HG03571 (cell line): ENCODE results near the gene RPL39L.
"Not testable (repeated sequence)": the region's sequence is repeated elsewhere in the genome, so short reads cannot be mapped to it uniquely, and the experiment has no call there.

Experiments
- ATAC-seq: cut with Tn5 transposase; IDR thresholded peaks from one replicate; pipeline ENCODE4 v1.9.1; 2021; ENCODE audit not compliant: unreplicated experiment

The RPL39L gene

DNA sequence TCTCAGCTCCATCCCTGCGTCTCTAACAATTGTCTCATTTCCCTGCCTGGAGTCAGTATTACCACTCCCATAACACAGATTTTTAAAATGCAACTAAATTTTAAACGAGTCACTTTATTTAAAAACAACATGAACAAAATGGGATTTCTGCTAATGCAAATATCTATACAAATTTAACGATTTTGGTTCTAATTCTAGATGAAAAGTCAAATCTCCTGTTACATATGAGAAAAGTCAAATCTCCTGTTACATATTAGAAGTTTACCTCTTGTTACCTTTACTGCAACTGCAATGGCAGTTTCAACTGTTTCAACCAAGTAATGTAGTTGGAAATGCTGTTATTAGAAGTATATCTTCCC is 578 bp upstream of the RPL39L start:
- no peak for ATAC-seq

DNA sequence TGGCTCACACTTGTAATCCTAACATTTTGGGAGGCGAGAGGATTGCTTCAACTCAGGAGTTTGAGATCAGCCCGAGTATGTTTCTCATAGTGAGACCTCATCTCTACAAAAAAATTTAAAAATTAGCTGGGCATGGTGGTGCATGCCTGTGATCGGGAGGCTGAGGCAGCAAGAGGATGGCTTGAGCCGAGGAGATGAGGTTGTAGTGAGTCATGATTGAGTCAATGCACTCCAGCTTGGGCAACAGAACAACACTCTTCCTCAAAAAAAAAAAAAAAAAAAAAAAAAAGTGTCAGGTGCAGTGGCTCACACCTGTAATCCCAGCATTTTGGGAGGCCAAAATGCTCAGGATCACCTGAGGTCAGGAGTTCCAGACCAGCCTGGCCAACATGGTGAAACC is 2.4 kb downstream of the RPL39L start:
- no peak for ATAC-seq

DNA sequence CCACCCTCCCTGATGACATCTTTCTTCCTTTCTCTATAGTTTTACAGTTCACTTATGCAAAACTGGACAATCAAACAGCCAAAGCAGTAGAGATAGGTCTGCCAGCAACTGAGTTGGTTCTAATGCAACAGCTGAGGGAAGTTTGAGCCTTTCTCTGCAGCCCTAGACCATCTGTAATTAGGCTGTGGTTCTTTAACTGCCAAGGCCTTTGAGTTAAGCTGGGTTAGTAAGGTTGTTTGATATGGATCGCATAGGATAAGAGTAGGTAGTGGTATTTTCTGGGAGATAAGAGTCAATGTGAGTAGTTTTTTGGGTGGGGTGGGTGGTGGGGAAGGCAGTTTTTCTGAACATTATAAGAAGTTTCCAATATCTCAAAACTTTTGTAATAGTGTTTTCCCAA is 3.0 kb downstream of the RPL39L start:
- ATAC-seq, result no peak

DNA sequence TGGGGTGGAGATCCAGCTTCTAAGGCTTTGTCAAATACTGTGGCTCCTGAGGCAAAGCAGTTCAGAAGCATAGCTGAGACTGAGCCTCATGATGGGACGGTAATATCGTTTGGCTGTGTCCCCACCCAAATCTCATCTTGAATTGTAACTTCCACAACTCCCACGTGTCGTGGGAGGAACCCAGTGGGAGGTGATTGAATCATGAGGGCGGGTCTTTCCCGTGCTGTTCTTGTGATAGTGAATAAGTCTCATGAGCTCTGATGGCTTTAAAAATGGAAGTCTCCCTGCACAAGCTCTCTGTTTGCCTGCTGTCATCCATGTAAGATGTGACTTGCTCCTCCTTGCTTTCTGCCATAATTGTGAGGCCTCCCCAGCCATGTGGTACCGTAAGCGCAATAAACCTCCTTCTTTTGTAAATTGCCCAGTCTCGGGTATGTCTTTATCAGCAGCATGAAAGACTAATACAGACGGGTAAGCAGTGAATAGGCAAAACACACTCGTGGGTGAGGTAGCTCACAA is 4.1 kb downstream of the RPL39L start:
- ATAC-seq, result not testable (repeated sequence)

DNA sequence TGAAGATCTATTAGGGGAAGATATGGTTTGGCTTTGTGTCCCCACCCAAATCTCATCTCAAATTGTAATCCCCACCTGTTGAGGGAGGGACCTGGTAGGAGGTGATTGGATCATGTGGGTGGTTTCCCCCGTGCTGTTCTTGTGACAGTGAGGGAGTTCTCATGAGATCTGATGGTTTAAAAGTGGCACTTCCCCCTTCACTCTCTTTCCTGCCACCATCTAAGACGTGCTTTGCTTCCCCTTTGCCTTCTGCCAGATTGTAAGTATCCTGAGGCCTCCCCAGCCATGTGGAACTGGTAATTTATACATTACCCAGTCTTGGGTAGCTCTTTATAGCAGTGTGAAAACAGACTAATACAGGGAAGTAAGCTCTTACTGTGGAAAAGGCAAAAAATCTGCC is 6.1 kb downstream of the RPL39L start:
- ATAC-seq, result not testable (repeated sequence)

DNA sequence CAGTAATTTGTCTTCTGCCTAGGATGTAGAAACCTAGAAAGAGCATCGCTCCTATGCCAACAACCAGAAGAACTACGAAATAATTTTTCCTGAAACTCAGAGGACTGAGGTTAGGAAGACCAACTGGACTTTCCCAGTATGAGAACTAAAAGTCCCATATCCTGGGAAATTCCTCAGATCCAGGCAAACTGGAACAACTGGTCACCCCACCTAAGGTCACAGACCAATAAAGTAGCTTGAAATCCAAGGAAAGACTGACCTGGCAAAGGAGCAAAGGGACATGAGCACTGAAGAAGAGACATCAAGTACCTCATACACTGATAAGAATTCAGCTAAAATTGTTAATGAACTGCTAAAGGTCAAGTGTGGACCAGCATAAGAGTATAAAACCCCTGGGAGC is 6.6 kb downstream of the RPL39L start:
- no peak for ATAC-seq

DNA sequence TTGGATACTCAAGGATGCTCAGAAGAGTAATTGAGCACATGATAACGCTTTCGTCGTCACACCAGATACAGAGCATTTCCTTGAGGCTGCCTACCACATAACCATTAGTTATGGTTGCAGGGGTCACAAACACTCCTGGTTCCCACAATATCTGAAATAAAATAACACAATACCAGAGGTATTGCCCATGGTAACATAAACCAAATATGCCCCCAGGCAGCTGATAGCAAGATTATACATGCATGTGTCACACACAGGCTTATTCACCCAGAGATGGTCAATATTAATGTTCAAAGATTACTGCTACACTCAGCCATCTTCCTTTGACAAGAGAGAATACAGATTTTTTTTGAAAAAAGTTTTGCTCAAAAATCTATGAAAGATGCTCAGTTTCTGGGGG is 7.3 kb downstream of the RPL39L start:
- no peak for ATAC-seq

DNA sequence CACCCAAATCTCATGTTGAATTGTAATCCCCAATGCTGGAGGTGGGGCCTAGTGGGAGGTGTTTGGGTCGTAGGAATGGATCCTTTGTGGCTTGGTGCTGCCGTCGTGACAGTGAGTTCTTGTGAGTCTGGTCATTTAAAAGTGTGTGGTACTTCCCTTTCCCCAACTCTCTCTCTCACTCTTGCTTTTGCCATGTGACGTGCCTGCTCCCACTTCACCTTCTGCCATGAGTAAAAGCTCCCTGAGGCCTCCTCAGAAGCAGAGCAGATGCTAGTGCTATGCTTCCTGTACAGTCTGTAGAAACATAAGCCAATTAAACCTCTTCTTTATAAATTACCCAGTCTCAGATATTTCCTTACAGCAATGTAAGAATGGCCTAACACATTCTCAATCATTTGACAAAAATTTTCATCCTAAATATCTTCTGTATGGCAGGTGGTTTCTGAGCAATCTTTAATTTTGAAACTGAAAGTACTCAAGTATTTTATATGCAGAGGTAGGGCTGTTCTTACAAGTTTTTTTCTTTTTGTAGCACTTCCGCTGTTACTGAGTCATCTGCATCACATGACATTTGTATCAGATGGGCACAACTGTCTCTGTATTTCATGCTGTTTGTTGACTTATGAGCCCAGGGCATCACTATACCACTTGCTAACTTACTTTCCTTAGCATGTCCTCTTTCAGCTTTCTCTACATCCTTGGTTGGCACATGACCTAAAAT is 8.8 kb downstream of the RPL39L start:
- peak; percentile 83 for ATAC-seq

DNA sequence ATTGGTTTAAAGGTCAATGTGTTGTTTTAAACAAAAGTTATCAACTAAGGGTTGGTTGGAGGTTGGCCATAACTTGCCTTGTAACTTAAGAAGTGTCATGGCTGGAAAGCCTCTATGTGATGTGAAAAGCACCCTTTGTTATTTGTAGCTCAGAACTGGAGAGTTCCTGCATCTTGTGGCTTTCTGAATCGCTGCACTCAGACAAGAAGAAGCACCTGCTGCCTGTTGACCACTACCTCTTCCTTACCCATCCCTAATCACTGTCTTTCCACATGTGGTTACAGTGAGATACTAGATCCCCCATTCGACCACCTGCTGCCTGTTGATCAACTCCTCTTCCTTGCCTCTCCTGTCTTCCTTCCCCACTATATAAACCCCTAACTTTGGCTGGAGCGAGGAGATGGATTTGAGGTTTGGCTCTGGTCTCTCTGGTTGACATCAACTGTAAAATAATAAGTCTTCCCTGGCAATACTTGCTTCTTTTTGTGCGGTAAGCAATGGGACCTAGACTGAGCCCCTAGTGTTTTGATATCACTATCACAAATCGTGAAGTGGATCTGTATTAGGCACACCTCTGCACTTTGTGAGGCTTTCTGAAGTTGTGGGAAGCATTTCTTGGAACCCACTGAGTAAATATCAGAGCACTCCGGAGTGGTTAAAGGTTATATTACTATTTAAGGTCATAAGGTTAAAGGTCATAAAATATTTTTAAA is 13.8 kb downstream of the RPL39L start:
- ATAC-seq, result peak; percentile 82

DNA sequence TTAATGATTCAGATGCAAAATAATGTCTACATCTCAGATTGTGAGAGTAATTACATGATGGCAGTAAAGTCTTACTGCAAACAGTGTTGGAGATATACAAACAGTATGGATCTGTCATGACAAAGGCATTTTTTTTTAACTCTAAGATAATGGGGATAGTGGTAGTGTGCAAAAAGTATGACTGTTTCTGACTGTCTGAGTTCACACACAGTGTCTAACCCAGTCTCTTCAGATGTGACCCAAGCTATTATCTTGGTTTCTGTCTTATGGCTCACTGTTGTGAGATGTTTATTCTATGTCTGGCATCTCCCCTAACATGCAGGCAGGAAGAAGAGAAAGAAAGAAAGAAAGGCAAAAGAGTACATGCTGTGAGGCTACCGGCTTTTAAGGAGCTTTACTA is 17.0 kb downstream of the RPL39L start:
- no peak for ATAC-seq

DNA sequence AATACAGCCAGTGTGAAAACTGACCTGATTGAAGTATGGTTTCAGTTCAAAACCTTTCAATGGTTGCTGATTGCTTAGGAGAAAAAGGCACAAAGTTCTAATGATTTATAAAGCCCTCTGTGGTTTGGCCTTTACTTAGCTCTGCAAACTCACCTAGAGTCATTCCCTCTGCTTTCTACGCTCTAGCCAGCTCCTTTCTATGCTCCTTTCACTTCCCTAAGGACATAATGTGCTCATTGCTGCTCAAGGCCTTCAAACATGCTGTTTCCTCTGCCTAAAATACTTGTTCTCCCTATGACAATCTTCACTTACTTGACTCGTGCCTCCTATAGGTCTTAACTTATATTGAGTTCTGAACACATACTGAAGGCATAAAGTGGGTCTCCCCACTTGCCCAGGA is 19.0 kb downstream of the RPL39L start:
- no peak for ATAC-seq

DNA sequence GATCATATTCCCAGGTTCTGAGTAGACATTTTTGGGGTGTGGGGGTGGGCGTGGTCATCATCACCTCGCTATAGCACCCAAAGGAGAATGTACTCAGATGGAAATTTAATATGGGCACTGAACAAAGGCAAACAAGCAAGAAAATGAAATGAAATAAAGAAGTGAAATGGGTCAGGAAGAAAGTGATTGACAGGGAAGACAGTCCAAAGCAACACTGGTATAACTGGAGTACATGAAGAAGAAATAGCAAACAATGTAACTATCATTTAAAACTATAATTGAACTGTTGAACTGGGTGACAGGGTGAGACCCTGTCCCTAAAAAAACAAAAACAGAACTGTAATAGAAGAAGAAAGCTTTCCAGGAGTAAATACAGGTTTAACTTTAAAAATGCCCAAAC is 24.8 kb downstream of the RPL39L start:
- ATAC-seq, result no peak

DNA sequence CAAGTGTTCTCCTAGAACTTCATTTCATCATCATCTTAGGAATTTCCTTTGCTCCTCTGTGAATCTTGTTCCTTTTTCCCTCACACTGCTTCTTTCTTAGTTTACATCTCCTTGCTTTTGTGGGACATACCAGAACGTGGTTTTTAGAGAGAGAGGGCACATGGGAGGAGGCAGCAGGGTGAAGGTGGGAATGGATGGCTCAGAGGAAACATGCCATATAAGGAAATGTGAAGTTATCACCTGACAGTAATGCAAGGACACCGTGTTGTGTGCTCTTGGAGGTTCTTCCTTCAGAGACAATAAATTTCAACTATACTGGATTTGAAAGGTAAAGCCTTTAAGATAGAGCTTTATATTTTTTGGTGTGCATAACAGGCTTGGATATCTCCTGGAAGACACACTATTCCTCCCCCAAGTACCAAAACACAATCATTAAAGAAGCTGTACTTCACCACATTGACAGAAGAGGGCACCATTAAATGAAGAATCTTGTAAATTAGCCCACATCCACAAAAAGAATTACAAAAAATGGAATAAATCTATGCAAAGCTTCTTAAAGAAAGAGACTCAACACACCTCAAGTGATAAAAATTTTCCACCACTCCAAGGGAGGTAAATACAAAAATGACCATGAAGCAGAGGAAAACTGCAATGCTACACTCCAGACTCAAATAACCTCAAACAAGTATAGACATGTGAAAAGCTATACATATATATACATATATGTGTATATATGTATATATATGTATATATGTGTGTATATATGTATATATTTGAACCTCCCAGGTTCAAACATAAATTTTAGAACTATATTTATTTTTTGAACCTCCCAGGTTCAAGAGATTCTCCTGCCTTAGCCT is 26.1 kb downstream of the RPL39L start:
- ATAC-seq, result peak; percentile 49

DNA sequence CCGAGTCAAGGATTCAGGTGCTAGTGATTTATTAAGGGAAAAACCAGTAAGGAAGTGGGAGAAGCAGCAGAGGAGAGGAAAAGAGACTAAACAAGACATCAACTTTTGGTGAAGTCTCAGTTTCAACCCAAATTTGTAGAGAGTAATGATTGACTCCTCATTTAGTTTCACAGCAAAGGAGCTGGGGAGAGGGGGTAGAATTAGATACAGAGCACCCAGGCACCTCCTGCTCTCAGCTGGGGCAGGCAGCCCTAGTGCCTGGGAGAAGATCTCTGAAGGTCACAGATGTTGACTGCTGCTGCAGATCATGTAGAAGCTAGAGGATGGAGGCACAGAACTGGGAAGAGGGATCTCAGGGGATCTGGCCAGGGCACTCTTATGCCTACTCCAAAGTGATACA is 29.1 kb downstream of the RPL39L start:
- ATAC-seq, result no peak

DNA sequence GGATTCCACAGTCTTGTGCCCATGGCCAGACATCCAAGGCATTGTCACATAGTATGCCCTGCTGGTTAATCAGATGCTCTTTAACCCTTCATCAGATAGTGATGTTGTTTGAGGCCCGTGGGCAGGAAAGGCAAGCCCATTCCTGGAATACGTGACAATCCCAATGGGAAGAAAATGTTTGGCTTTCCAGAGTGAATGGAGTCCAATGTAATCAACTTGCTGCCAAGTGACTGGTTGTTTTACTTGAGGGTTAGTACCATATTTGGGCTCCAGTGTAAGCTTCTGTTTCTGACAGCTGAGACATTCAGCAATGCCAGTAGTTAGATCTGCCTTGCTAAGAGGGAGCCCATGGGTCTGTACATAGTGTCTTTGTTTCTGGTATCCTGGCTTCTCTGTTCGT is 31.3 kb downstream of the RPL39L start:
- ATAC-seq, result no peak

DNA sequence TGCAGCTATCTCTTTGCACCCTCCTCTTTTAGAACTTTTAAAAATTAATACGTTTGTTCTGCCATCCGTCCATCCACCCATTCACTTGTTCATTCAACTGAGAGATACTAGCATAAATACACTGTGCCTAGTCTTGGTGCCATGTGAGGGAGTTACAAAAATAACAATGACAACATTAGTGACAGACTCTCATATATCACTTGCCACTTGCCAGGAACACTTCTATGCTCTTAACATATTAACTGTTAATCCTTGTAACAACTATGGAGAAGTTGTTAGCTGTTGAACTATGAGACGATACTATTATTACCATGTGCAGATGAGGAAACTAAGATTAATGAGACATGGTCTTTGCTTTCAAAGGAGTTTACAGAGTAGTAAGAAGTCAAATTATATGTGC is 33.6 kb downstream of the RPL39L start:
- no peak for ATAC-seq

DNA sequence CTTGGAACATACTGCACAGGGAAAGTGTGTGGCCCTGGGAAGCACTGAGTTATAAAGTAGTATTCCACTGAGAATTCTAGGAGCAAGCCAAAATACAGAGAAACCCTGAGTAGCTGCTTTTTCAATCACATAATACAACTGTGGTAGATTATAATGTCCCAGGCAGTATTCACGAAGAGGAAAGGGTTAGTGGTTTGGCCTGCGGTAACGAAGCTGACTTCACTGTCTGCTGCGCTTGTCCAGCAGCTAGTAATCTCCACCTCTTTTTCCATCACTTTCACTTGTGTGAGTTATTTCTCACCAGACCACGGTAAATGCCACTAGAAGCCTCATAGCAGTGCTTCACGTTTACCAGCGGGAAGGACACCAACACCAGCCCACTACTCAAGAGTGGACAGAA is 34.4 kb downstream of the RPL39L start:
- no peak for ATAC-seq

DNA sequence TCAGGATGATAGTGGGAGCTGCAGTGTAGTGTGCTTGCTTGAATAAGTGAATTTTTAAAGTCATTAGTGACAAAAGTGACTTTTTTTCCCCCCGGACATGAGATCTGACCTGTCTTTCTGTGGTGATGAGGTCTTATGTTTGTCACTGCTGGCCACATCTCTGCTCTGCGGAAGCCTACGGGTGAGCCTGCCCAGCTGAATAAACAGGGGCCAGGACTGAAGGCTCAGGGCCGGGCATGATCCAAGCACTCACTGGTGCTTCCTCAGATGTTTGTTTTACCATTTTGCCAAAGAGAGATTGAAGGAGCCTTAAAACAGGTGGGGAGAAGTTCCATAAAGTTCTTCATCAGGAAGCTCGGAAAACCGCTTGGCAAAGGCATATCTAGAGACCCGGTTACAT is 35.0 kb downstream of the RPL39L start:
- no peak for ATAC-seq

DNA sequence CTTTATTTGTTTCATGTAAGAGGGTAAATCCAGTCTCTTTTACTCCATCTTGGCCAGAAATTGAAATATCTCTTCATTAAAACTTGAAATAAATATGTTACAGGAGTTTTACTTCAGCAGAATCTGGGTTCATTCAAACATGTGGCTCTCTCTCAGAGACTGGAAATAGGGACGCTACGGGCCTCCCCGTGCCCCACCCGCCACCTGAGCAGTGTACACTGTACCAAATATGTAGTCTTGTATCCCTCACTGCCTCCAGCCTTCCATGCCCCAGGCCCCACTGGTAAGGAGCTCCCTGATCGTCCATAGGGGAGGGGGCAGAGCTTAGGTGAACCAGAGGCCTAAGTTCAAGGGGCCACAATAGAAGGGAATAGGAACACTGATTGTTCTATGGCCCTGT is 36.0 kb downstream of the RPL39L start:
- ATAC-seq, result no peak

DNA sequence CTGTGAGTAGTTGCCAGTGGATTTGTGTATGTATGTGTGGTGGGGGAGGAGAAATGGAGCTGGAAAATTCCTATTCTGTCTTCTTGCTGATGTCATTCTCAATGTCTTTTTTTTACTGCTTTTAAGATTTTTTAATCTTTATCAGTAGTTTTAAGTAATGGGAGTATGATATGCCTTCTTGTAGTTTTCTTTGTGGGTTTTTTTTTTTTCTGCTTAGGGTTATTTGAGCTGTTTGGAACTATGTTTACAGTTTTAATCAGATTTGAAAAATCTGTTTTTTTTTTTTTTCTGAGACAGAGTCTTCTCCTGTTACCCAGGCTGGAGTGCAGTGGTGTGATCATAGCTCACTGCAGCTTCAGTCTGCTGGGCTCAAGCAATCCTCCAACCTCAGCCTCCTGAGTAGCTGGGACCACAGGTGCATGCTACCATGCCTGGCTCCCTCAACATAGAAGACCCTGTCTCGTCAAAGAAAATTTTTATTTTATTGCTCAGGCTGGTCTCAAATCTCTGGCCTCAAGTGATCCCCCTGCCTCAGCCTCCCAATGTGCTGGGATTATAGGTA is 37.1 kb downstream of the RPL39L start:
- ATAC-seq, result no peak
